ENCODE measurements around the gene C1orf226. TPM values are rescaled to one million over a fixed set of nuclear protein-coding genes. Genes with fewer than 3 reads are reported as not detected.
A peak's percentile ranks its signal among the peaks of the same experiment; 100 is the strongest.

Gene C1orf226
- total and polyA plus RNA-seq, 9 of the 15 experiments (the other 6 are each of a cell fraction or from before 2014, with no cell fraction given): 0.10 to 1.4 (median 0.47) TPM

DNA sequence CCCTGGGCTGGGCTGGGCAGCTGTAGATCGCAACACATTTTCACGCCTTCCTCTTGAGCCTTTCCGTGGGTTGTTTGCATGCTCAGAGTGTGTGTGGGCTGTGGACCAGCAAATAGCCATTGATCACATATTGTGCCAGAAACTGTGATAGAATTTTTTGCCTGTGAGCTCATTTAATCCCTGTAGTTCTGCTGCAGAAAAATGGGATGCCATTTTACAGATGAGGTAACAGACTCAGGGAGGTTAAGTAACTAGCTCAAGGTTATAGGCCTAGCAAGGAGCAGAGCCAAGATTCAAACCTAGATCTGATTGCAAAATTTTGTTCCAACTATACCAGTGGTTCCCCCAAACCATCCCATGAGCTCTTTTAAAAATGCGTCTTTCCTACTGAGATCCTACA, 15.4 kb upstream of the C1orf226 start:
- 0 out of 2 replicates have a peak overlapping the region, but pooled peaks have one; percentile 34 for H2AFZ ChIP-seq (ENCODE audit: low read depth, low read length)
- H3K27ac ChIP-seq (ENCODE audit: extremely low read depth, low read depth, low read length): no peak overlapping the region
- in situ Hi-C loops (cut with MboI) (no loop called here), intact Hi-C loops (cut with micrococcal nuclease) (no loop called here)
- no peak overlapping the region for H3K9ac ChIP-seq (ENCODE audit: insufficient read depth in 1 of 2, low read depth in 2 of 2, low read length in 2 of 2)
- no peak overlapping the region for H3K4me2 ChIP-seq (ENCODE audit: insufficient read depth, low read length)
- H3K79me2 ChIP-seq (ENCODE audit: control insufficient read depth, insufficient read depth, low read length): no peaks in the 10 kb centered on the region
- WGBS (ENCODE audit: insufficient coverage, low coverage, missing lambda C conversion rate): 52% methylated on average over 4 of the region's 4 CpGs
- no peak overlapping the region for H3K4me3 ChIP-seq
- no peaks in the 10 kb centered on the region for H3K9me1 ChIP-seq (ENCODE audit: control insufficient read depth, insufficient read depth, low read length)
- ChIA-PET CTCF (ENCODE audit: low intra/inter-chr PET ratio) (no interaction called here), POLR2A (interaction anchor here (1.4 kb wide), 1 partner anchor 195 kb away, joined by 3 read pairs; the partner anchor contains the start of gene UAP1)
- H3K4me1 ChIP-seq (replicated peaks in 1 of 2; ENCODE audit: control insufficient read depth in 2 of 2, insufficient read depth in 2 of 2, low read length in 2 of 2): peaks cover 13 to 16% of the 10 kb centered on the region in 2 experiments; a peak in 4 of 5 replicates
- BruUV-seq (replicated peaks): no TSS peak
- ATAC-seq: no peak
- H4K20me1 ChIP-seq (replicated peaks; ENCODE audit: control insufficient read depth, insufficient read depth, low read length): no peaks in the 10 kb centered on the region
- H3K27me3 ChIP-seq (ENCODE audit: control insufficient read depth in 2 of 2, insufficient read depth in 2 of 2, low read length in 2 of 2): no peaks in the 10 kb centered on the region
- no peak for FAIRE-seq
- no peaks in the 10 kb centered on the region for H3K9me3 ChIP-seq (replicated peaks; ENCODE audit: control insufficient read depth, insufficient read depth, low read depth, low read length)
- no peaks in the 10 kb centered on the region for H3K36me3 ChIP-seq (ENCODE audit: control insufficient read depth, insufficient read depth, low read length)
- DNase-seq (ENCODE audit: extremely low read depth in 1 of 4, low spot score in 3 of 4): no peak
- TF ChIP-seq PCBP2 (IDR thresholded peaks at IDR 0.05; ENCODE audit: low read depth, low read length, poor library complexity, severe bottlenecking): no peak
- no peak for TF ChIP-seq ZNF75A (CRISPR knock-in tag; IDR thresholded peaks at IDR 0.05)
- no peak for TF ChIP-seq ZNF592 (IDR thresholded peaks at IDR 0.05)
- TF ChIP-seq ZNF785 (CRISPR knock-in tag; IDR thresholded peaks at IDR 0.05): no peak
- TF ChIP-seq ZNF445 (CRISPR knock-in tag; IDR thresholded peaks at IDR 0.05; ENCODE audit: low read depth): no peak
- TF ChIP-seq ETV5 (CRISPR knock-in tag; IDR thresholded peaks at IDR 0.05; ENCODE audit: low read depth): no peak
- TF ChIP-seq NCOA1 (IDR thresholded peaks at IDR 0.05; ENCODE audit: low read depth): no peak
- TF ChIP-seq ZNF778 (CRISPR knock-in tag; IDR thresholded peaks at IDR 0.05): no peak
- TF ChIP-seq GATAD2B (IDR thresholded peaks at IDR 0.05; ENCODE audit: borderline replicate concordance): no peak
- TF ChIP-seq ZNF143 (CRISPR knock-in tag; IDR thresholded peaks at IDR 0.05): no peak
- TF ChIP-seq, protein P1, sequence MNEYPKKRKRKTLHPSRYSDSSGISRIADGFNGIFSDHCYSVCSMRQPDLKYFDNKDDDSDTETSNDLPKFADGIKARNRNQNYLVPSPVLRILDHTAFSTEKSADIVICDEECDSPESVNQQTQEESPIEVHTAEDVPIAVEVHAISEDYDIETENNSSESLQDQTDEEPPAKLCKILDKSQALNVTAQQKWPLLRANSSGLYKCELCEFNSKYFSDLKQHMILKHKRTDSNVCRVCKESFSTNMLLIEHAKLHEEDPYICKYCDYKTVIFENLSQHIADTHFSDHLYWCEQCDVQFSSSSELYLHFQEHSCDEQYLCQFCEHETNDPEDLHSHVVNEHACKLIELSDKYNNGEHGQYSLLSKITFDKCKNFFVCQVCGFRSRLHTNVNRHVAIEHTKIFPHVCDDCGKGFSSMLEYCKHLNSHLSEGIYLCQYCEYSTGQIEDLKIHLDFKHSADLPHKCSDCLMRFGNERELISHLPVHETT (CRISPR knock-in tag; conservative IDR thresholded peaks at IDR 0.05 in 1 of 2, IDR thresholded peaks at IDR 0.05 in 1 of 2): no peak
